GM21447 (cell line): ENCODE data around the gene DDI2.

Source experiments
- ATAC-seq: cut with Tn5 transposase; IDR thresholded peaks from one replicate; pipeline ENCODE4 v1.9.1; 2021; ENCODE audit not compliant: unreplicated experiment

The DDI2 gene

GRCh38 chr1:15605398-15606383 is 11.6 kb upstream of the DDI2 start:
- no peak for ATAC-seq

DNA sequence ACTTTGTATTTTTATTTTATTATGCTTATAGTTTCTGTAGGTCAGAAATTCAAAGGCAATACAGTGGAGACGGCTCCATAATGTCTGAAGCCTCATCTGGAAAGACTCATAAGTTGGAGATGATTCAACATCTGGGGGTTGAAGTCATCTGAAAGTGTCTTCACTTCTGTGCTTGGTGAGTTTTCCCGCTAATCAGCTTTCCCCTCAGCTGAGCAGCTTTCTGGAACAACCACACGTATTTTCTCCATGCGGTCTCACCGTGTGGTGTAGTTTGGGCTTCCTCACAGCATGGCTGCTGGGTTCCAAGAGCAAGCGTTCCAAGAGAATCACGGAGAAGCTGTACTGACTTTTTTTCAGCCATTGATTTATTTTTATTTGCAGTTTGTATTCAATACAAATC is 7.6 kb upstream of the DDI2 start:
- no peak for ATAC-seq

GRCh38 chr1:15610167-15610566 is 7.1 kb upstream of the DDI2 start:
- ATAC-seq = no peak

- ATAC-seq = peak; percentile 12
Observed at GRCh38 chr1:15616373-15617172, 685 bp upstream of the DDI2 start.

DNA sequence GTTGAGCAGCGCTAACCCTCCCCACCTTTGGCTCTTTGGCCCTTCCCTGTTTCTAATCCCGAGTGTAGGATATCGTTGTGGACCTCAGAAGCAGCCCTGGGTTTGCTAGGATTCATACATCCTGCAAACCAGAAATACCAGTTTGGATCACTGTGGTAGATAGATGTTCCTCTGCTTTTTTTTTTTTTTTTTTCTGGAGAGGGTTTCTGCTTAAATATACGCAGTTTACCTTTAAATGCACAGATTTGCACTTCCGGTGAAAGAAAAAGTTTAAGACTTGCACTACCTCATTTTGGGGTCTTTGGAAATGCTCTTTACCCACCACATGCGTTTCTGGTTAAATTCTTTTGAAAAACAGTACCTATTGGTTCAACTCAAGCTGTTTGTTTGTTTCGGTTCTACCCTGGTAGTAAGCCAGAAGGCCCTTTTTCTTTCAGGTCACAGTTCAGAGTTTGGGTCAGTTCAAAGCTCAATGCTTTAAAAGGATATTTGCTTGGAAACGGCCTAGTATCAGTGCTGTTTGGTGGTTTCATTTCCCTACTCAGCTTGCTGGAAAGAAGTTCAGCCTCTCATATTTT is 908 bp downstream of the DDI2 start:
- peak; percentile 45 for ATAC-seq

DNA sequence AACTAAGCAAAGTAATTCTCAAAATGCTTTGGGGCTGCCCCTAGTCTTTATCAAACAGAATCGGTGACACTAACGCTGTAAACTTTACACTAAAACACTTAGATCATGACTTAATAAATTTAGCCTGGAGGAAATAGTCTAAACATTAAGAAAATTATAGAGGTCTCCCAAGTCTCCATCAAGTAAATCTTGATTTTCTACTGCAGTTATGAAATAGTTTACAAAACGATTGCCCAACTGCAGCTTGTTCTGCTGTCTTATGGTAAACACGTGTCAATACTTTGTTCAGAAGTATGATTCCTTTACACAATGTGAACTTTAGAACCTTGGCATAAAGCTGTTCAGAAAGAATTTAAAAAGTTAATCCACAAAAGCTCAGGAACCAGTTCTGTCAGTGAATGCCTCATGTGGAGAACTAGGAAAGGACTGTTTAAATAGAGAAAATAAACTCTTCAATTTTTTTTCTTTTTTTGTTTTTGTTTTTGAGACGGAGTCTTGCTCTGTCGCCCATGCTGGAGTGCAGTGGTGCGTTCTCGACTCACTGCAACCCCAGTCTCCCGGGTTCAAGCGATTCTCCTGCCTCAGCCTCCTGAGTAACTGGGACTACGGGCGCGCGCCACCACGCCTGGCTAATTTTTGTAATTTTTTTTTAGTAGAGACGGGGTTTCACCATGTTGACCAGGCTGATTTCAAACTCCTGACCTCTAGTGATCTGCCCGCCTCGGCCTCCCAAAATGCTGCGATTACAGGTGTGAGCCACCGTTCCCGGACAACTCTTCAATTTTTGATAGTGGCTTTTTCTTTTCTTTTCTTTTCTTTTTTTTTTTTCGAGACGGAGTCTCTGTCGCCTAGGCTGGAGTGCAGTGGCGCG is 1.6 kb downstream of the DDI2 start:
- ATAC-seq = no peak

GRCh38 chr1:15620155-15620545 is 2.9 kb downstream of the DDI2 start:
- ATAC-seq = no peak

DNA sequence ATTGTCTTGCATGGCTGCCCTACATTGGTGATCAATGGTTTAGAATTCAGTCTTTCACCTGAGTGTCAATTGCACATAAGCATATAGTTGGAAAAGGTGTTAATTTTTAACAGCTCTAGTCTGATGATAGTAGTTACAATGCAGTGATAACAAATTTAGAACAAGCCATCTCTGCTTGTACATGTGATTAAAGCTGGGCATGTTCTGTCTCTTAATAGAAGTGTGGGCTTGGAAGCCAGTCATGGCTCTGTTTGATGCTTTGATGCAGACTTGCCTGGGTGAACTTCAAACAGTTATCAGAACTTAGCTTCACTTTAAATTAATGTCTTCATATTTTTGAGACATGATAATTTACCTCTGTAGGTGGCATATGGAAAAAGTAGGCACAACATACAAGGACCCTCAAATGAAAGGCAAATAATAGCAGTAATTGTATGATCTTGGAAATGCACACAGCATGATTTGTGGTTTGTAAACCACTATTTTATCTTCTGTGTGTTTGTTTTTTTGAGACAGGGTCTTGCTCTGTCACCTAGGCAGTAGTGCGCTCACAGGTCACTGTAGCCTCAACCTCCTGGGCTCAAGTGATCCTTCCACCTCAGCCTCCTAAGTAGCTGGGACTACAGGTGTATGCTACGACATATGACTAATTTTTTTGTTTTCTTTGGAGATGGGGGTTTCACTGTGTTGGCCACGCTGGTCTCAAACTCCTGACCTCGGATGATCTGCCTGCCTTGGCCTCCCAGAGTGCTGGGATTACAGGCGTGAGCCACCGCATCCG is 3.8 kb downstream of the DDI2 start:
- no peak for ATAC-seq

DNA sequence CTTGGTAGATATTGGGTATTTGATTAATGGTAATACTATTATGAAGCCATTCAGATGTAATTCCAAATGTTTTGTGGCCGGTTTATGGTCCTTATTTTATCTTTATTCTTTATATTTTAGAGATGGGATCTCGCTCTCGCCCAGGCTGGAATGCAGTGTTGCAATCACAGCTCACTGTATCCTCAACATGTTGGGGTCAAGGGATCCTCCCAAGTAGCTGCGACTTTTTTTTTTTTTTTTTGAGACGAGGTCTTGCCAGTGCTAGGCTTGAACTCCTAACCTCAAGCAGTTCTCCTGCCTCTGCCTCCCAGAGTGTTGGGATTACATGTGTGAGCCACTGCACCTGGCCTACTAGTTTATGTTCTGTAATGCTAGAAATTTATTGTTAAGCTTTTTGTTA is 4.7 kb downstream of the DDI2 start:
- no peak for ATAC-seq

DNA sequence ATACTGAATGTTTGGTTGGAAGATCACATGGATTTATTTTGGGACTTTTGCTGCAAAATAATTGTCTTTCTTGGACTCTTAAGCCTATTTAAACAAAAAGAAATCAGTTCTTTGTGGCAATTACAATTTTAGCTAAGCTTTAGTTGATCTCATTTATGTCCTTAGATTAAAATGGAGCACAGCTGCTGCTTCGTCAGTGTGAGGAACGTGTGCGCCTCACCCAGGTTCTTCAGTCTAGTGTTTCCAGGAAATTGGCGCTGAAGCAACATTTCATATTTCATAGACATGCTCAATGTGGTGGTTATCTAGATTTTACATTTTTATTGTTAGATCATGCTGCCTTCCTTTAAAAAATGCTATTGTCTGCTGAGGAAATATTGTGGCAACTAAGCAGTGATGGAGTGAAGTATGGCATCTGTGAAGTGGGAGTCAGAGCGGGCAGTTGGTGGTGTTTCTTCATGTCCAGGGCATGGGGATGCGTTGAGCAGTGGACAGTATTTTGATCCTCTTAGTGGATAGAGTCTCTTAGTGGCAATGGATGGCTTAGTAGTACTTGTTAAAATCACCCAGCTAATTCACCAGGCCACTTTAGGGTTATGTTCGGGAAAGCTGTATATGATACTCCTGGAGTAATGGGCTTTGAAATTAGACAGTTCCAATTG is 5.6 kb downstream of the DDI2 start:
- no peak for ATAC-seq

DNA sequence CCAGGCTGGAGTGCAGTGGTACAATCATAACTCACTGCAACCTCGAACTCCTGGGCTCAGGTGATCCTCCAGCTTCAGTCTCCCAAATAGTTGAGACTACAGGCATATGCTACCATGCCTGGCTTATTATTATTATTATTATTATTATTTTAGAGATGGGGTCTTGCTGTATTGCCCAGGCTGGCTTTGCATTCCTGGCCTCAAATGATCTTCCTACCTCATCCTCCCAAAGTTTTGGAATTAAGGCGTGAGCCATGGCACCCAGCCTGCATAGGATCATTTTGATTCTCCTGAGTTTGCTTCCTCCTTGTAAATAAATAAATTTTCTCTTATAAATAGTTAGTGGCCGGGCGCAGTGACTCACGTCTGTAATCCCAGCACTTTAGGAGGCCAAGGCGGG is 6.2 kb downstream of the DDI2 start:
- ATAC-seq = no peak

DNA sequence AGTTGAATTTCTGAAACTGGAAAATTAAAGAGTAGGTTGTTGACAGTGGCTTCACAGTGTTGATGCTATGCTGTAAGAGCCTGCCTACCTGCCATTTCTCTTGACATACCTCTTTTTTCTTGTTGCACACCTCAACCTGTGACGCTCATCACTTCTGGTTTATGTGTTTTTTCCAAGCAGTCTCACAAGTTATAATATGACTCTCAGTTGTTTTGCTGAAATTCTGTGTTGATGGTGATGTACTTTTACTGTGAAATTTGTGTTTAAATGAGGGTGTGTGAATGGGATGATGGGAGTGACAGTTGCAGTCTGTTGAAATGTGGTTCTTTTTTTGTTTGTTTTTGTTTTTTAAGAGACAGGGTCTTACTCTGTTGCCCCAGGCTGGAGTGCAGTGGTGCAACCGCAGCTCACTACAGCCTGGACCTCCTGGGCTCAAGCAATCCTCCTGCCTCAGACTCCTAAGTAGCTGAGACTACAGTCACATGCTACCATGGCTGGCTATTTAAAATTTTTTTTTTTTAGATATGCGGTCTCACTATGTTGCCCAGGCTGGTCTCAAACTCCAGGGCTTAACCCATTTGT is 7.0 kb downstream of the DDI2 start:
- ATAC-seq = no peak

DNA sequence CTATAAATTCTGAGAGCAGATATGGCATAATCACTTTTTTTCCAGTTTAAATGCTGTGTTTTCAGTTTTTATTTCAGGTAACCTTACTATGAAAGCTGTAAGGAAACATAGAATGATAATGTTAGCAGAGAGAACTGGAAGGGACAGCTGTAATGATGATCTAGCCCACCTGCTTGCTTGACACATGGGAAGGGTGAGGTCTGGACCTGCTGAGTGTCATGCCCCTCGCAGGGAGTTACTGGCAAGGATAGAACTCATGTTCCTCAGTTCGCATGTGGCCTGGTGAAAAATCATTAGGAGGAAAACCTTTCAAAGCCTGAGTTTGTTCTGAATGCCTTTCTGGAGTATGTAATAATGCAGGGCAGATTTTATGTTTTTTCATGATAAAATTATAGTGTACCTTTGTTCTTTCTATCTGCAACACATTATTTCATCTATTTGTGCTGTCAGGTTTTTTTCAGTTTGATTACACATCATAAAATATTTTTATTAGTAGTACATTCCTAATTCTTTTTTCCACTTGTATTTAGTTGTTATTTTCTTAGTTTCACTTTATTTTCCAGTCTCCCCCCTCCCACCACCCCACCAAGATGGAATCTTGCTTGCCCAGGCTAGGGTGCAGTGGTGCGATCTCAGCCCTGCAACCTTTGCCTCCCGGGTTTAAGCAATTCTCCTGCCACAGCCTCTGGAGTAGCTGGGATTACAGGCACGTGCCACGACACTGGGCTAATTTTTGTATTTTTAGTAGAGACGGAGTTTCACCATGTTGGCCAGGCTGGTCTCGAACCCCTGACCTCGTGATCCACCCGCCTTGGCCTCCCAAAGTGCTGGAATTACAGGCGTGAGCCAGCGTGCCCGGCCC is 8.0 kb downstream of the DDI2 start:
- ATAC-seq = no peak

DNA sequence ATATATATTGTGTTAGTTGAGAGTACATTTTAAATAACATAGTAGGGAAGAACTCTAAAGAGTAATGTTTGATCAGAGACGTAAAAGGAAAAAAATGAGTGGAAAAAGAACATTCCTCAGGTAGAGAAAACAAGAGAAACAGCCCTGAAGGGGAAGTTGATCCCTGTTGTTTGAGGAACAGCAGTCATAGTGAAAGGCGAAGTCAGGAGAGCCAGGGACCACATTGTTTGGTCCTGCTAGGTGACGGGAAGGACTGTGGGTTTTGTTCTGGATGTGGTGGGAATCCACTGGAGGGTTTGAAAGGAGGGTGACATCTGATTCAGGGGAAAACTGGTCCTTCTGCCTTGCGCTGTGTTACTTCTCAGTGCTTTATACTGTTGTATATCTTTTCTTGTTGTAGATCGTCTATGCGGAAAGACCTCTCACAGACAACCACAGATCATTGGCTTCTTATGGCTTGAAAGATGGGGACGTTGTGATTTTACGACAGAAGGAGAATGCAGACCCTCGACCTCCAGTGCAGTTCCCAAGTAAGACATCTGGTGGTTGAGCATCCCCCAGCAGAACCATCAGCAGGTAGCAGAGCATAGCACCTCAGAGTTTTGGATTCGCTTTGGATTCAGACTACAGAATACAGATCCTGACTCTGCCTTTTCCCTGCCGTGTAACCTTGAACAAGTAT is 9.2 kb downstream of the DDI2 start:
- ATAC-seq = no peak

- peak; percentile 89 for ATAC-seq
Observed at GRCh38 chr1:15627343-15627988, 10.2 kb downstream of the DDI2 start.

- peak; percentile 23 for ATAC-seq
Observed at GRCh38 chr1:15628003-15628402, 10.7 kb downstream of the DDI2 start.
